Kidney (tissue), 14 donors: ENCODE data around the gene PCGF1. TPM values are rescaled to one million over a fixed set of nuclear protein-coding genes. Genes with fewer than 3 reads are reported as not detected.

Experiments
- DNase-seq, 5 donors: peaks; one replicate each; pipeline ENCODE4 v3.0.0-alpha.2; 2013 to 2020
- FAIRE-seq: peaks from 2 replicates; lab custom pipeline; 2012; peaks lifted over from hg19 to GRCh38; lab: Jason Lieb, UNC
- H3K27ac ChIP-seq, 2 donors: one replicate each; pipeline ENCODE4 v1.7.0; 2013; ENCODE audit warnings: low read depth in 2 of 2, low read length in 2 of 2, inconsistent platforms in 1 of 2
- H3K27me3 ChIP-seq: one replicate; pipeline ENCODE4 v1.7.1; 2013; ENCODE audit warnings: low read length, inconsistent platforms; ENCODE audit not compliant: control insufficient read depth, insufficient read depth
- H3K36me3 ChIP-seq, 3 donors: one replicate each; pipeline versions ENCODE4 v1.7.0 to v1.7.1; 2013; ENCODE audit warnings: low read length in 3 of 3, control low read depth in 1 of 3, inconsistent platforms in 1 of 3; ENCODE audit not compliant: insufficient read depth in 3 of 3, control insufficient read depth in 2 of 3
- H3K4me1 ChIP-seq, 3 donors: one replicate each; pipeline versions ENCODE4 v1.7.0 to v1.7.1; 2013; ENCODE audit warnings: low read length in 3 of 3, inconsistent platforms in 1 of 3, low read depth in 1 of 3; ENCODE audit not compliant: control insufficient read depth in 2 of 3, insufficient read depth in 2 of 3
- H3K4me3 ChIP-seq, 3 donors: one replicate each; pipeline versions ENCODE4 v1.7.0 to v1.8.1; 2013; ENCODE audit warnings: low read length in 3 of 3, control low read depth in 1 of 3, inconsistent platforms in 1 of 3
- H3K9ac ChIP-seq, 3 donors: one replicate each; pipeline versions ENCODE4 v1.7.0 to v1.7.1; 2013; ENCODE audit warnings: low read length in 3 of 3, control low read depth in 1 of 3, inconsistent platforms in 1 of 3
- H3K9me3 ChIP-seq, 3 donors: one replicate each; pipeline versions ENCODE4 v1.7.0 to v1.7.1; 2013; ENCODE audit warnings: low read length in 3 of 3, control low read depth in 1 of 3, inconsistent platforms in 1 of 3; ENCODE audit not compliant: control insufficient read depth in 2 of 3, insufficient read depth in 1 of 3
- intact Hi-C: fragments of 100-400 bp; cut with DNase I; formaldehyde crosslinking; loops from one replicate; pipeline ENCODE4 v1.11.1; 2022
- polyA plus RNA-seq: library from polyadenylated mRNA; stranded (reverse); fragments of 350-450 nt; fragmentation: Illumina TruSeq; extraction: RNeasy Lipid Tissue Mini Kit (QIAGEN cat#74804); gene quantifications from one replicate; pipeline ENCODE4 v1.2.3, GENCODE V29; 2014; ENCODE audit warnings: low read depth, low replicate concordance; ENCODE audit not compliant: insufficient read depth
- total RNA-seq: library from RNA; stranded (reverse); fragmentation: NEBNext Ultra II Directional; extraction: Animal tissue kit (Norgen Biotek cat#: 25700); gene quantifications from one replicate; pipeline ENCODE4 v1.2.1, GENCODE V29; 2021
- TF ChIP-seq, protein P1 (sequence below): IDR thresholded peaks from 3 replicates; pipeline ENCODE4 v1.5.1; 2012; ENCODE audit warnings: mild to moderate bottlenecking, moderate library complexity, borderline replicate concordance; ENCODE audit not compliant: insufficient read depth; ENCODE audit errors: extremely low read depth
- donor health status: control.
- donor health status: control.
- donor health status: control.
- donor health status: control.
- donor health status: control.
- donor health status: DM: yes; HTN: yes; CAD: no.
- donor health status: Normal renal cell carcinoma (clear cell type).

PCGF1 gene
- total and polyA plus RNA-seq, 2 donors from 2014 or later: 20.1 to 20.7 TPM

DNA sequence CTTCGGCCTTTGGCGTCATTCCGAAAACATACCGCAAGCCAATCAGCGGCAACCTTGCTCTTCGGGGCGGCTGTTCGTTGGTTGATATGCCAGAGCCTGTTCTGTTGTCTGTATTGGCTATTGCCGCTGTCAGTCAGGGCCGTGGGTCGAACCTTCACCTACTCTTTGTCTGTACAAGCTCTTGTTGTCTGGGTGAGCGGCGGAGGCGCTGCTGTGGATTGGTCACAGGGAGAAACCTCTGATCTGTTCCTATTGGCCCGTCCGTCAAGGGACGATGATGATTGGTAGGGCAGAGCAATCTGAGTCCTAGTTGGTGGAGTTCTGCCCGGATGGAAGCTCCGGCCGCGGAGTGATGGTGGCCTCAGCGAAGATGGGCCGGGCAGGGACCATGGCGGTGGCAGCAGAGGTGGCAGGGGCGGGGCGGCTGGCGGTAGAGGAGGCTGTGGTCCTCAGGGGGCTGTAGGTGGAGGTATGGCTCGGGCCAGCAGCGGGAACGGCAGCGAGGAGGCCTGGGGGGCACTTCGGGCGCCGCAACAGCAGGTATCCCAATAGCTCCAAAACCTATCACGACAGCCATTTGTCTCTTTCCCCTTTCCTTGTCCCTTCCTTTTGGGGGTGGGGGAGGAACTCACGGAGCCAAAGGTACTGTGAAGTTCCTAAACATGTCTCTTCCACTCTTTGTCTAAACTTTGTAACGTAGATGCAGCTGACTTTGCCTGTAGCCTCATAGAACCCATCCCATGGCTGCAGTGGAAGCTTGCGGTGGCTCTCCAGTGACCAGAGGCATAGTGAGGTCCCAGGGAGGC lies 49.2 kb downstream of the PCGF1 start, which contains the start of gene WBP1:
WBP1 (plus strand) TSS at position 307 of the 806 bp plus-strand sequence; CDS start at position 472, 165 bp downstream.
- Histone ChIP-seq H3K9ac (peak within 1 kb of the TSS; percentile 91 to 95 (median 94)), H3K9me3 (no peaks in the 10 kb centered on the region), H3K27ac (peak within 1 kb of the TSS; percentile 96 to 97), H3K4me3 (peak within 1 kb of the TSS; percentile 79 to 97 (median 97)), H3K36me3 (peaks cover 0 to 3% (median 0%) of the 10 kb centered on the region in 3 donors), H3K27me3 (no peaks in the 10 kb centered on the region), H3K4me1 (peaks cover 0 to 26% (median 12%) of the 10 kb centered on the region in 3 donors)
- TF ChIP-seq, protein P1, sequence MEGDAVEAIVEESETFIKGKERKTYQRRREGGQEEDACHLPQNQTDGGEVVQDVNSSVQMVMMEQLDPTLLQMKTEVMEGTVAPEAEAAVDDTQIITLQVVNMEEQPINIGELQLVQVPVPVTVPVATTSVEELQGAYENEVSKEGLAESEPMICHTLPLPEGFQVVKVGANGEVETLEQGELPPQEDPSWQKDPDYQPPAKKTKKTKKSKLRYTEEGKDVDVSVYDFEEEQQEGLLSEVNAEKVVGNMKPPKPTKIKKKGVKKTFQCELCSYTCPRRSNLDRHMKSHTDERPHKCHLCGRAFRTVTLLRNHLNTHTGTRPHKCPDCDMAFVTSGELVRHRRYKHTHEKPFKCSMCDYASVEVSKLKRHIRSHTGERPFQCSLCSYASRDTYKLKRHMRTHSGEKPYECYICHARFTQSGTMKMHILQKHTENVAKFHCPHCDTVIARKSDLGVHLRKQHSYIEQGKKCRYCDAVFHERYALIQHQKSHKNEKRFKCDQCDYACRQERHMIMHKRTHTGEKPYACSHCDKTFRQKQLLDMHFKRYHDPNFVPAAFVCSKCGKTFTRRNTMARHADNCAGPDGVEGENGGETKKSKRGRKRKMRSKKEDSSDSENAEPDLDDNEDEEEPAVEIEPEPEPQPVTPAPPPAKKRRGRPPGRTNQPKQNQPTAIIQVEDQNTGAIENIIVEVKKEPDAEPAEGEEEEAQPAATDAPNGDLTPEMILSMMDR: no peak
- intact Hi-C loops: no loop called here
- FAIRE-seq (peak; percentile 99), DNase-seq (peak; percentile 100)

DNA sequence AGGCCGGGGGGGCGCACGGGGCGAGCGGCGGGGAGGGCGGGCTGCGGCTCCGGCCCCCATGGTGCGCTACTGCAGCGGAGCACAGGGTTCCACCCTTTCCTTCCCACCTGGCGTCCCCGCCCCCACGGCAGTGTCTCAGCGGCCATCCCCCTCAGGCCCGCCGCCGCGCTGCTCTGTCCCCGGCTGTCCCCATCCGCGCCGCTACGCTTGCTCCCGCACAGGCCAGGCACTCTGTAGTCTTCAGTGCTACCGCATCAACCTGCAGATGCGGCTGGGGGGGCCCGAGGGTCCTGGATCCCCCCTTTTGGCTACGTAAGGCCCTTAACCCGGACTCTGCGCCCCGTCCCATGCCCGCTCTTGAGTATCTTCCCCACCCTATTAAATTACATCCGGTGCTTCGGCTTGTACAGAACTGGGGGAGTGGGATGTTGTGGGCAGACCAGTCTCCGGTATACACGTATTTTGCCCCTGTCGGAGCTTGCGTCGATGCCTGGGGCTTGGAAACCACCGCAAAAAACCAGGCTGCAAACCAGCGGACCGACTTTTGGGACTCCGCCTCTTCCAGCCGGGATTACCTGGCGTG lies 49.9 kb downstream of the PCGF1 start:
- DNase-seq (peak; percentile 84 to 93 (median 87)), FAIRE-seq (no peak)
- Histone ChIP-seq H3K9me3 (no peaks in the 10 kb centered on the region), H3K9ac (peak overlapping the region; percentile 42 to 95 (median 91)), H3K4me3 (peak overlapping the region; percentile 70 to 92 (median 79)), H3K36me3 (peaks cover 0 to 3% (median 0%) of the 10 kb centered on the region in 3 donors), H3K4me1 (peaks cover 0 to 26% (median 12%) of the 10 kb centered on the region in 3 donors), H3K27me3 (no peaks in the 10 kb centered on the region), H3K27ac (peak overlapping the region; percentile 96 to 97)
- TF ChIP-seq, protein P1: no peak
- intact Hi-C loops: no loop called here

DNA sequence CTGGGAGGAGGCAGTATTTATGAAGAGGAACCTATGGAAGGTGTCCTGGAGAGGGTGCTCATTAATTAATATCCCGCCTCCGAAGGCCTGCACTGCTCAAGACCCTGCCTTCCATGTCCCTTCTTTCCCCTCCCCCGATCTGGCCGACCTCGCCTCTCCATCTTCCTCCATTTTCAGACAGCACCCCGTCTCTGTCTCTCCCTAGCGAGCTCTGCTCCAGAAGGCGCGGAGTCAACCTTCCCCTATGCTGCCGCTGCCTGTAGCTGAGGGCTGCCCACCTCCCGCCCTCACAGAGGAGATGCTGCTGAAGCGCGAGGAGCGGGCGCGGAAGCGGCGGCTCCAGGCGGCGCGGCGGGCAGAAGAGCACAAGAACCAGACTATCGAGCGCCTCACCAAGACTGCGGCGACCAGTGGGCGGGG lies 50.4 kb downstream of the PCGF1 start:
- intact Hi-C loops: no loop called here
- H3K4me1 ChIP-seq: peaks cover 0 to 26% (median 12%) of the 10 kb centered on the region in 3 donors
- no peaks in the 10 kb centered on the region for H3K36me3 ChIP-seq
- DNase-seq (no peak), FAIRE-seq (no peak)
- no peaks in the 10 kb centered on the region for H3K9me3 ChIP-seq
- peak overlapping the region; percentile 96 to 97 for H3K27ac ChIP-seq
- TF ChIP-seq, protein P1: no peak
- peak overlapping the region; percentile 11 to 62 (median 40) for H3K9ac ChIP-seq
- no peaks in the 10 kb centered on the region for H3K27me3 ChIP-seq
- H3K4me3 ChIP-seq: peak overlapping the region; percentile 56 to 79 (median 59)

Other genes starting within 250 kb of the PCGF1 start
- 5.2 TPM for gene SLC4A5, start 164.3 kb downstream of the PCGF1 start, total RNA-seq
- 1.1 TPM for gene SLC4A5, start 164.3 kb downstream of the PCGF1 start, polyA plus RNA-seq
- gene DCTN1, start 127.4 kb downstream of the PCGF1 start, total RNA-seq: 134 TPM
- gene DCTN1, start 127.4 kb downstream of the PCGF1 start, polyA plus RNA-seq: 191 TPM
- 11.6 TPM for gene C2orf81, start 86.1 kb downstream of the PCGF1 start, total RNA-seq
- 8.8 TPM for gene C2orf81, start 86.1 kb downstream of the PCGF1 start, polyA plus RNA-seq
- 23.3 TPM for gene WDR54, start 86.0 kb downstream of the PCGF1 start, total RNA-seq
- 37.6 TPM for gene WDR54, start 86.0 kb downstream of the PCGF1 start, polyA plus RNA-seq
- gene RTKN, start 65.8 kb downstream of the PCGF1 start, total RNA-seq: 76.4 TPM
- 95.6 TPM for gene RTKN, start 65.8 kb downstream of the PCGF1 start, polyA plus RNA-seq
- 44.2 TPM for gene INO80B, start 52.6 kb downstream of the PCGF1 start, total RNA-seq
- gene INO80B, start 52.6 kb downstream of the PCGF1 start, polyA plus RNA-seq: 37.0 TPM
- gene WBP1, start 49.3 kb downstream of the PCGF1 start, total RNA-seq: 83.9 TPM
- gene WBP1, start 49.3 kb downstream of the PCGF1 start, polyA plus RNA-seq: 150 TPM
- 51.9 TPM for gene MOGS, start 42.3 kb downstream of the PCGF1 start, total RNA-seq
- 27.5 TPM for gene MOGS, start 42.3 kb downstream of the PCGF1 start, polyA plus RNA-seq
- 85.1 TPM for gene MRPL53, start 35.0 kb downstream of the PCGF1 start, total RNA-seq
- 157 TPM for gene MRPL53, start 35.0 kb downstream of the PCGF1 start, polyA plus RNA-seq
- 23.1 TPM for gene CCDC142, start 24.7 kb downstream of the PCGF1 start, total RNA-seq
- 2.8 TPM for gene CCDC142, start 24.7 kb downstream of the PCGF1 start, polyA plus RNA-seq
- gene TTC31, start 24.6 kb downstream of the PCGF1 start, total RNA-seq: 29.1 TPM
- gene TTC31, start 24.6 kb downstream of the PCGF1 start, polyA plus RNA-seq: 11.5 TPM
- gene LBX2, start 8.1 kb downstream of the PCGF1 start, total RNA-seq: 2.5 TPM
- gene LBX2, start 8.1 kb downstream of the PCGF1 start, polyA plus RNA-seq: 1.5 TPM
- not detected for gene TLX2, start 6.8 kb upstream of the PCGF1 start, total RNA-seq
- gene TLX2, start 6.8 kb upstream of the PCGF1 start, polyA plus RNA-seq: not detected
- gene DQX1, start 18.5 kb upstream of the PCGF1 start, total RNA-seq: not detected
- not detected for gene DQX1, start 18.5 kb upstream of the PCGF1 start, polyA plus RNA-seq
- 91.0 TPM for gene AUP1, start 22.0 kb upstream of the PCGF1 start, total RNA-seq
- 130 TPM for gene AUP1, start 22.0 kb upstream of the PCGF1 start, polyA plus RNA-seq
- 30.8 TPM for gene HTRA2, start 22.2 kb upstream of the PCGF1 start, total RNA-seq
- 44.2 TPM for gene HTRA2, start 22.2 kb upstream of the PCGF1 start, polyA plus RNA-seq
- 9.7 TPM for gene LOXL3, start 46.2 kb upstream of the PCGF1 start, total RNA-seq
- gene LOXL3, start 46.2 kb upstream of the PCGF1 start, polyA plus RNA-seq: 2.4 TPM
- 16.7 TPM for gene DOK1, start 47.0 kb upstream of the PCGF1 start, total RNA-seq
- gene DOK1, start 47.0 kb upstream of the PCGF1 start, polyA plus RNA-seq: 11.3 TPM
- gene M1AP, start 140.6 kb upstream of the PCGF1 start, total RNA-seq: 3.4 TPM
- 0.49 TPM for gene M1AP, start 140.6 kb upstream of the PCGF1 start, polyA plus RNA-seq
- gene SEMA4F, start 146.6 kb upstream of the PCGF1 start, total RNA-seq: 10.8 TPM
- gene SEMA4F, start 146.6 kb upstream of the PCGF1 start, polyA plus RNA-seq: 5.2 TPM